K562 (cell line): Measurements from ENCODE around the gene SMARCD2. TPM values are rescaled to one million over a fixed set of nuclear protein-coding genes. Genes with fewer than 3 reads are reported as not detected.

Experiments used
- ATAC-seq: fragments of 200-7000 bp; cut with Tn5 transposase; 3 replicates; pipeline ENCODE4 v1.9.1; 2020; ENCODE audit warnings: moderate library complexity
- BruUV-seq: library from RNA; stranded (reverse); fragments of 400-500 nt; replicated peaks from 2 replicates; lab custom pipeline; 2021; lab: Mats Ljungman, UMichigan
- CTCF ChIA-PET: fragments of 300-600 bp; formaldehyde crosslinking; extraction: SDS; loops from one replicate; lab custom pipeline; 2021; ENCODE audit warnings: low intra/inter-chr PET ratio; lab: Yijun Ruan, JAX
- POLR2A ChIA-PET: fragments of 300-600, 350-650 bp; sonication (Branson Sonifier 250); formaldehyde crosslinking; extraction: SDS; loops from one replicate; lab custom pipeline; 2021; ENCODE audit warnings: antibody characterized with exemption, inconsistent platforms; lab: Yijun Ruan, JAX
- DNase-seq, 4 experiments: peaks; one replicate each; pipeline versions ENCODE4 v3.0.0 to v3.0.0-alpha.2; 2011 to 2018; ENCODE audit warnings: low spot score in 3 of 4, mixed read lengths in 3 of 4; ENCODE audit errors: extremely low read depth in 1 of 4
- FAIRE-seq: peaks from 2 replicates; lab custom pipeline; 2011; peaks lifted over from hg19 to GRCh38; lab: Jason Lieb, UNC
- H2AFZ ChIP-seq: 2 replicates; pipeline ENCODE4 v1.6.0; 2011; ENCODE audit warnings: low read depth, low read length, control low read depth, inconsistent platforms
- H3K27ac ChIP-seq: fragments of 200-600 bp; 3 replicates; pipeline ENCODE4 v1.8.0; 2011; ENCODE audit warnings: low read depth, mild to moderate bottlenecking, control low read depth, inconsistent platforms, low read length, moderate library complexity, mixed read lengths; ENCODE audit errors: extremely low read depth
- H3K27me3 ChIP-seq, 2 experiments: fragments of 300-600 bp in 1 of 2; 2 replicates in 1 of 2; 3 replicates in 1 of 2; pipeline versions ENCODE4 v1.6.0 to v1.8.0; 2011; ENCODE audit warnings: inconsistent platforms in 2 of 2, low read length in 2 of 2, mild to moderate bottlenecking in 1 of 2, mixed read lengths in 1 of 2, moderate library complexity in 1 of 2; ENCODE audit not compliant: control insufficient read depth in 2 of 2, insufficient read depth in 2 of 2
- H3K36me3 ChIP-seq: fragments of 300-600 bp; 3 replicates; pipeline ENCODE4 v1.8.0; 2011; ENCODE audit warnings: mild to moderate bottlenecking, low read length, inconsistent platforms; ENCODE audit not compliant: control insufficient read depth, insufficient read depth
- H3K4me1 ChIP-seq, 2 experiments: fragments of 200-600 bp in 1 of 2; replicated peaks in 1 of 2; 2 replicates in 1 of 2; 3 replicates in 1 of 2; pipeline versions ENCODE4 v1.5.1 to v1.8.0; 2011; ENCODE audit warnings: inconsistent platforms in 2 of 2, low read length in 2 of 2, mild to moderate bottlenecking in 1 of 2, mixed read lengths in 1 of 2, moderate library complexity in 1 of 2; ENCODE audit not compliant: control insufficient read depth in 2 of 2, insufficient read depth in 2 of 2
- H3K4me2 ChIP-seq: 2 replicates; pipeline ENCODE4 v1.6.1; 2011; ENCODE audit warnings: low read length, control low read depth, inconsistent platforms, mixed read lengths; ENCODE audit not compliant: insufficient read depth
- H3K4me3 ChIP-seq: fragments of 200-600 bp; sonication (generic), shearing (Covaris generic); 2 replicates; pipeline ENCODE4 v1.5.1; 2016; ENCODE audit warnings: control low read depth, inconsistent platforms
- H3K79me2 ChIP-seq: fragments of 200-600 bp; 3 replicates; pipeline ENCODE4 v1.8.0; 2011; ENCODE audit warnings: low read length, inconsistent platforms; ENCODE audit not compliant: control insufficient read depth, insufficient read depth
- H3K9ac ChIP-seq, 2 experiments: 2 replicates each; pipeline versions ENCODE4 v1.6.0 to v1.6.1; 2011; ENCODE audit warnings: low read depth in 2 of 2, low read length in 2 of 2, control low read depth in 1 of 2, inconsistent platforms in 1 of 2, mild to moderate bottlenecking in 1 of 2, mixed read lengths in 1 of 2; ENCODE audit not compliant: insufficient read depth in 1 of 2
- H3K9me1 ChIP-seq: one replicate; pipeline ENCODE4 v1.6.0; 2011; ENCODE audit warnings: inconsistent platforms, mild to moderate bottlenecking, low read length, moderate library complexity; ENCODE audit not compliant: control insufficient read depth, insufficient read depth
- H3K9me3 ChIP-seq: replicated peaks from 2 replicates; pipeline ENCODE4 v1.5.1; 2011; ENCODE audit warnings: low read depth, low read length, inconsistent platforms; ENCODE audit not compliant: control insufficient read depth, insufficient read depth
- H4K20me1 ChIP-seq: replicated peaks from 2 replicates; pipeline ENCODE4 v1.6.1; 2011; ENCODE audit warnings: low read length, inconsistent platforms, mixed read lengths; ENCODE audit not compliant: control insufficient read depth, insufficient read depth
- MAFK ChIP-seq: IDR thresholded peaks from 2 replicates; pipeline ENCODE4 v1.6.1; 2011; ENCODE audit warnings: low read length, improper control_type of control experiment
- POLR3G ChIP-seq: IDR thresholded peaks from 2 replicates; pipeline ENCODE4 v1.6.1; 2011; ENCODE audit not compliant: insufficient read length, insufficient replicate concordance; ENCODE audit errors: extremely low read depth
- RBBP5 ChIP-seq: fragments of 200-600 bp; sonication (generic); IDR thresholded peaks from 2 replicates; pipeline ENCODE4 v1.6.1; 2012; ENCODE audit warnings: borderline replicate concordance, mild to moderate bottlenecking, low read length, control low read depth, inconsistent platforms; ENCODE audit not compliant: insufficient read depth, poor library complexity, severe bottlenecking
- RNF219 ChIP-seq: fragments of 250-450 bp; sonication (Bioruptor Pico); IDR thresholded peaks from 2 replicates; pipeline ENCODE4 v1.5.0; 2022; ENCODE audit warnings: mild to moderate bottlenecking
- SMAD4 ChIP-seq: fragments of 250-450 bp; sonication (Bioruptor Pico); conservative IDR thresholded peaks from 2 replicates; pipeline ENCODE4 v1.8.0; 2021; ENCODE audit warnings: inconsistent platforms, mild to moderate bottlenecking, moderate library complexity
- SRSF3 ChIP-seq: fragments of 200-400 bp; formaldehyde crosslinking; IDR thresholded peaks from 2 replicates; pipeline ENCODE4 v1.6.1; 2016; ENCODE audit warnings: mild to moderate bottlenecking, low read length, moderate library complexity; ENCODE audit not compliant: insufficient read depth
- TAF1 ChIP-seq: IDR thresholded peaks from 2 replicates; pipeline ENCODE4 v1.6.1; 2011; ENCODE audit warnings: mild to moderate bottlenecking, low read length, moderate library complexity; ENCODE audit not compliant: insufficient read depth, control insufficient read depth, severe bottlenecking; ENCODE audit errors: extremely low read depth
- ZBTB17 ChIP-seq: fragments of 450-650 bp; formaldehyde crosslinking; IDR thresholded peaks from 2 replicates; pipeline ENCODE4 v1.4.0; 2020; ENCODE audit warnings: mild to moderate bottlenecking
- ZFX ChIP-seq: sonication (generic); formaldehyde crosslinking; IDR thresholded peaks from 2 replicates; pipeline ENCODE4 v1.8.0; 2022; ENCODE audit warnings: mild to moderate bottlenecking, missing genetic modification reagents, moderate library complexity
- WGBS: fragments of 100-300 bp; shearing (Covaris generic); methylation state at CpG from one replicate; pipeline ENCODE4 v1.1.6; 2016; ENCODE audit warnings: low coverage, mixed read lengths; ENCODE audit not compliant: insufficient coverage; ENCODE audit errors: missing lambda C conversion rate; 5-methylcytosine and 5-hydroxymethylcytosine counted together
- in situ Hi-C: fragments of 300-500 bp; cut with MboI; formaldehyde crosslinking; loops from 4 replicates; pipeline ENCODE4 v1.15.0; 2018; ENCODE audit warnings: inconsistent platforms, mixed read lengths
- intact Hi-C: fragments of 100-400 bp; cut with micrococcal nuclease; formaldehyde crosslinking; loops from 2 replicates; pipeline ENCODE4 v1.14.2; 2022
- polyA plus RNA-seq, 8 experiments: library from polyadenylated mRNA; depleted of rRNA in 4 of 8; stranded (reverse) in 5 of 8; unstranded in 3 of 8; fragments of >200 nt; fragmentation: Nextera tagmentation in 2 of 8; fragmentation: Illumina TruSeq in 1 of 8; extraction: Ambion mirVana in 2 of 8; extraction: Trizol in 1 of 8; gene quantifications; 2 replicates each; pipeline versions ENCODE4 v1.2.1 to v1.2.3, GENCODE V29; 2011 to 2014; ENCODE audit warnings: inconsistent platforms in 1 of 8, missing spikeins in 1 of 8
- total RNA-seq, 7 experiments: library from RNA; depleted of rRNA in 6 of 7; stranded (reverse); fragments of >200 nt in 6 of 7; fragmentation: Illumina TruSeq in 2 of 7; extraction: Trizol in 2 of 7; gene quantifications; 2 replicates each; pipeline versions ENCODE4 v1.2.1 to v1.2.3, GENCODE V29; 2011 to 2021; ENCODE audit warnings: low replicate concordance in 1 of 7
- TF ChIP-seq, protein P1 (sequence below): sonication (generic); formaldehyde crosslinking; IDR thresholded peaks from 2 replicates; pipeline ENCODE4 v1.8.0; 2022; ENCODE audit warnings: mild to moderate bottlenecking, missing genetic modification reagents

The SMARCD2 gene
- total and polyA plus RNA-seq, 9 of the 15 experiments (the other 6 are each of a cell fraction or from before 2014, with no cell fraction given), result 1.7 to 114 (median 90.3) TPM

- TF ChIP-seq TAF1 (no peak), MAFK (no peak), ZFX (CRISPR knock-in tag) (0 out of 2 replicates have a peak, but pooled peaks have one; percentile 49), RBBP5 (peak; percentile 41)
Measured at GRCh38 chr17:63842173-63842539, 329 bp downstream of the SMARCD2 start (continued).

- H3K9me3 ChIP-seq, result no peaks in the 10 kb centered on the region
- peak overlapping the region; percentile 53 for H2AFZ ChIP-seq
- no peaks in the 10 kb centered on the region for H3K9me1 ChIP-seq
- H3K36me3 ChIP-seq, result peaks cover 31% of the 10 kb centered on the region; the same call in 2 of the 3 replicates
- H3K79me2 ChIP-seq, result peaks cover 57% of the 10 kb centered on the region
- peak overlapping the region; percentile 93 to 98 for H3K9ac ChIP-seq
- DNase-seq (peak in 2 of 4 experiments; percentile 29 to 59), ATAC-seq (peak; percentile 47), FAIRE-seq (peak; percentile 40)
- no peaks in the 10 kb centered on the region for H3K27me3 ChIP-seq
- no peaks in the 10 kb centered on the region for H4K20me1 ChIP-seq
- peaks cover 23 to 51% of the 10 kb centered on the region in 2 experiments for H3K4me1 ChIP-seq
- in situ Hi-C loops (loop anchor here (25.0 kb wide), 1 partner anchor 404 kb away; the partner anchor contains the start of gene CYB561), intact Hi-C loops (loop anchor here (2.0 to 10.0 kb wide), 3 partner anchors 69 to 407 kb away; partner anchors contain the start of genes CCDC47 and MAP3K3)
- CTCF ChIA-PET, result no interaction called here
- POLR2A ChIA-PET, result interaction anchor here (0.6 to 5.8 kb wide), 6 partner anchors 8 to 1332 kb away, joined by 3 to 66 read pairs (median 6); partner anchors contain the start of genes CCDC47, DDX42, FTSJ3 and PSMC5
- peak overlapping the region; percentile 95 for H3K4me3 ChIP-seq
- BruUV-seq, result TSS peak; percentile 58
- H3K27ac ChIP-seq, result peak overlapping the region; percentile 86
- peak overlapping the region; percentile 96 for H3K4me2 ChIP-seq
- 2% methylated on average over 26 of the region's 26 CpGs for WGBS
- 0 out of 2 replicates have a peak, but pooled peaks have one; percentile 6 for TF ChIP-seq SMAD4 (CRISPR knock-in tag)
- no peak for TF ChIP-seq RNF219 (CRISPR knock-in tag)
- TF ChIP-seq POLR3G, result no peak
- TF ChIP-seq, protein P1, sequence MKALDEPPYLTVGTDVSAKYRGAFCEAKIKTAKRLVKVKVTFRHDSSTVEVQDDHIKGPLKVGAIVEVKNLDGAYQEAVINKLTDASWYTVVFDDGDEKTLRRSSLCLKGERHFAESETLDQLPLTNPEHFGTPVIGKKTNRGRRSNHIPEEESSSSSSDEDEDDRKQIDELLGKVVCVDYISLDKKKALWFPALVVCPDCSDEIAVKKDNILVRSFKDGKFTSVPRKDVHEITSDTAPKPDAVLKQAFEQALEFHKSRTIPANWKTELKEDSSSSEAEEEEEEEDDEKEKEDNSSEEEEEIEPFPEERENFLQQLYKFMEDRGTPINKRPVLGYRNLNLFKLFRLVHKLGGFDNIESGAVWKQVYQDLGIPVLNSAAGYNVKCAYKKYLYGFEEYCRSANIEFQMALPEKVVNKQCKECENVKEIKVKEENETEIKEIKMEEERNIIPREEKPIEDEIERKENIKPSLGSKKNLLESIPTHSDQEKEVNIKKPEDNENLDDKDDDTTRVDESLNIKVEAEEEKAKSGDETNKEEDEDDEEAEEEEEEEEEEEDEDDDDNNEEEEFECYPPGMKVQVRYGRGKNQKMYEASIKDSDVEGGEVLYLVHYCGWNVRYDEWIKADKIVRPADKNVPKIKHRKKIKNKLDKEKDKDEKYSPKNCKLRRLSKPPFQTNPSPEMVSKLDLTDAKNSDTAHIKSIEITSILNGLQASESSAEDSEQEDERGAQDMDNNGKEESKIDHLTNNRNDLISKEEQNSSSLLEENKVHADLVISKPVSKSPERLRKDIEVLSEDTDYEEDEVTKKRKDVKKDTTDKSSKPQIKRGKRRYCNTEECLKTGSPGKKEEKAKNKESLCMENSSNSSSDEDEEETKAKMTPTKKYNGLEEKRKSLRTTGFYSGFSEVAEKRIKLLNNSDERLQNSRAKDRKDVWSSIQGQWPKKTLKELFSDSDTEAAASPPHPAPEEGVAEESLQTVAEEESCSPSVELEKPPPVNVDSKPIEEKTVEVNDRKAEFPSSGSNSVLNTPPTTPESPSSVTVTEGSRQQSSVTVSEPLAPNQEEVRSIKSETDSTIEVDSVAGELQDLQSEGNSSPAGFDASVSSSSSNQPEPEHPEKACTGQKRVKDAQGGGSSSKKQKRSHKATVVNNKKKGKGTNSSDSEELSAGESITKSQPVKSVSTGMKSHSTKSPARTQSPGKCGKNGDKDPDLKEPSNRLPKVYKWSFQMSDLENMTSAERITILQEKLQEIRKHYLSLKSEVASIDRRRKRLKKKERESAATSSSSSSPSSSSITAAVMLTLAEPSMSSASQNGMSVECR, result 0 out of 2 replicates have a peak, but pooled peaks have one; percentile 13
- 0 out of 2 replicates have a peak, but pooled peaks have one; percentile 9 for TF ChIP-seq SRSF3
- TF ChIP-seq ZBTB17 (CRISPR knock-in tag), result 0 out of 2 replicates have a peak, but pooled peaks have one; percentile 27
Measured at GRCh38 chr17:63841350-63842172, 924 bp downstream of the SMARCD2 start.
